NCI-H146 treated with DMSO at 0.1 percent for 48 hours (cell line): Measurements from ENCODE around the gene ST6GALNAC6.
A peak's percentile ranks its signal among the peaks of the same experiment; 100 is the strongest.
"Not testable (repeated sequence)": the region's sequence is repeated elsewhere in the genome, so short reads cannot be mapped to it uniquely, and the experiment has no call there.

Experiments used
- DNase-seq: peaks from one replicate; lab custom pipeline; 2025; ENCODE audit not compliant: unreplicated experiment; lab: John Stamatoyannopoulos, UW

The ST6GALNAC6 gene

GRCh38 chr9:127858041-127858512 lies 41.3 kb downstream of the ST6GALNAC6 start:
- peak; percentile 45 for DNase-seq

GRCh38 chr9:127857278-127857677 lies 42.1 kb downstream of the ST6GALNAC6 start:
- no peak for DNase-seq

GRCh38 chr9:127856729-127857116 lies 42.7 kb downstream of the ST6GALNAC6 start:
- DNase-seq: no peak

GRCh38 chr9:127856094-127856728 lies 43.2 kb downstream of the ST6GALNAC6 start:
- DNase-seq: no peak

- DNase-seq: no peak
Measured at GRCh38 chr9:127855522-127855921, 43.9 kb downstream of the ST6GALNAC6 start.

GRCh38 chr9:127854960-127855359 lies 44.4 kb downstream of the ST6GALNAC6 start:
- no peak for DNase-seq

- DNase-seq: no peak
Measured at GRCh38 chr9:127854184-127854806, 45.1 kb downstream of the ST6GALNAC6 start, which contains the start of gene ENG. TSS of gene ENG (minus strand) at chr9:127854658. CDS start at chr9:127854355, 303 bp downstream.

GRCh38 chr9:127853312-127854183 lies 45.9 kb downstream of the ST6GALNAC6 start:
- no peak for DNase-seq

- DNase-seq: no peak
Measured at GRCh38 chr9:127852829-127853228, 46.6 kb downstream of the ST6GALNAC6 start.

GRCh38 chr9:127850286-127850830 lies 49.0 kb downstream of the ST6GALNAC6 start:
- DNase-seq: no peak

GRCh38 chr9:127848756-127849504 lies 50.5 kb downstream of the ST6GALNAC6 start:
- DNase-seq: no peak

- DNase-seq: no peak
Measured at GRCh38 chr9:127847833-127848755, 51.3 kb downstream of the ST6GALNAC6 start.

GRCh38 chr9:127847178-127847510 lies 52.3 kb downstream of the ST6GALNAC6 start:
- no peak for DNase-seq

- no peak for DNase-seq
Measured at GRCh38 chr9:127846443-127847177, 52.8 kb downstream of the ST6GALNAC6 start.

GRCh38 chr9:127845619-127846018 lies 53.8 kb downstream of the ST6GALNAC6 start:
- not testable (repeated sequence) for DNase-seq

GRCh38 chr9:127844821-127845359 lies 54.5 kb downstream of the ST6GALNAC6 start:
- DNase-seq: no peak

- DNase-seq: no peak
Measured at GRCh38 chr9:127841087-127841835, 58.1 kb downstream of the ST6GALNAC6 start.
